Activated CD4-positive, alpha-beta T cell treated with anti-CD3 and anti-CD28 coated beads, Interleukin-2, amount 10 ng/mL, durations not matched to agents 7 days and 5 days (primary cell): Measurements from ENCODE around the gene PLCH2. TPM values are rescaled to one million over a fixed set of nuclear protein-coding genes. Genes with fewer than 3 reads are reported as not detected.

ENCODE experiments used
- CTCF ChIA-PET: fragments of 350-600 bp; sonication (Branson Sonifier 250); formaldehyde crosslinking; loops from one replicate; lab custom pipeline; 2021; ENCODE audit warnings: antibody characterized with exemption; lab: Charles Lee
- POLR2A ChIA-PET: fragments of 350-600 bp; sonication (Branson Sonifier 250); formaldehyde crosslinking; loops from one replicate; lab custom pipeline; 2021; ENCODE audit warnings: antibody characterized with exemption; lab: Charles Lee
- DNase-seq: peaks from one replicate; pipeline ENCODE4 v3.0.0-alpha.2; 2020
- H3K27ac Mint-ChIP-seq: one replicate; pipeline ENCODE4 v1.8.0; 2021; ENCODE audit warnings: mild to moderate bottlenecking, moderate library complexity, mixed read lengths
- H3K27me3 Mint-ChIP-seq: one replicate; pipeline ENCODE4 v1.8.0; 2021; ENCODE audit warnings: mixed read lengths
- H3K36me3 Mint-ChIP-seq: one replicate; pipeline ENCODE4 v1.8.0; 2021; ENCODE audit warnings: low read depth, mixed read lengths
- H3K4me1 Mint-ChIP-seq: one replicate; pipeline ENCODE4 v1.8.0; 2021; ENCODE audit warnings: mixed read lengths
- H3K4me3 Mint-ChIP-seq: one replicate; pipeline ENCODE4 v1.8.0; 2021; ENCODE audit warnings: mild to moderate bottlenecking, moderate library complexity, mixed read lengths
- H3K9me3 Mint-ChIP-seq: one replicate; pipeline ENCODE4 v1.8.0; 2021; ENCODE audit warnings: mixed read lengths
- total RNA-seq, 2 experiments: library from RNA; stranded (reverse); gene quantifications; one replicate each; pipeline ENCODE4 v1.2.3, GENCODE V29; 2021

PLCH2 gene
- total RNA-seq = 10 to 100 TPM; 16.7 to 21.1 TPM

GRCh38 chr1:2476061-2476999 lies at the start of gene PLCH2:
TSS of gene PLCH2 (plus strand) at chr1:2476289. CDS start at chr1:2476589, 300 bp downstream.
- no peak within 1 kb of the TSS for H3K27ac Mint-ChIP-seq
- H3K4me3 Mint-ChIP-seq = no peak within 1 kb of the TSS
- H3K9me3 Mint-ChIP-seq = no peaks in the 10 kb centered on the region
- H3K36me3 Mint-ChIP-seq = no peaks in the 10 kb centered on the region
- no peak for DNase-seq
- ChIA-PET POLR2A (no interaction called here), CTCF (no interaction called here)
- no peaks in the 10 kb centered on the region for H3K27me3 Mint-ChIP-seq
- no peaks in the 10 kb centered on the region for H3K4me1 Mint-ChIP-seq

- no peak for DNase-seq
- H3K27me3 Mint-ChIP-seq = no peaks in the 10 kb centered on the region
- ChIA-PET CTCF (interaction anchor here (0.7 kb wide), 1 partner anchor 11 kb away, joined by 3 read pairs; no protein-coding TSS in a partner anchor), POLR2A (no interaction called here)
- H3K27ac Mint-ChIP-seq = no peak overlapping the region
- no peaks in the 10 kb centered on the region for H3K4me1 Mint-ChIP-seq
- H3K9me3 Mint-ChIP-seq = peaks cover 20% of the 10 kb centered on the region
- no peak overlapping the region for H3K4me3 Mint-ChIP-seq
- peaks cover 4% of the 10 kb centered on the region for H3K36me3 Mint-ChIP-seq
Observed at GRCh38 chr1:2426540-2426939, 49.5 kb upstream of the PLCH2 start.

GRCh38 chr1:2427051-2427450 lies 49.0 kb upstream of the PLCH2 start:
- Mint-ChIP-seq H3K27ac (no peak overlapping the region), H3K27me3 (no peaks in the 10 kb centered on the region), H3K9me3 (peaks cover 20% of the 10 kb centered on the region), H3K4me3 (no peak overlapping the region), H3K36me3 (peaks cover 4% of the 10 kb centered on the region), H3K4me1 (no peaks in the 10 kb centered on the region)
- ChIA-PET POLR2A (no interaction called here), CTCF (no interaction called here)
- no peak for DNase-seq

- ChIA-PET CTCF (no interaction called here), POLR2A (no interaction called here)
- Mint-ChIP-seq H3K36me3 (peaks cover 4% of the 10 kb centered on the region), H3K4me3 (no peak overlapping the region), H3K27ac (no peak overlapping the region), H3K27me3 (no peaks in the 10 kb centered on the region), H3K9me3 (peaks cover 18% of the 10 kb centered on the region), H3K4me1 (no peaks in the 10 kb centered on the region)
- no peak for DNase-seq
Observed at GRCh38 chr1:2427976-2428375, 48.1 kb upstream of the PLCH2 start.

GRCh38 chr1:2428490-2428889 lies 47.6 kb upstream of the PLCH2 start:
- H3K4me1 Mint-ChIP-seq = no peaks in the 10 kb centered on the region
- no peak overlapping the region for H3K4me3 Mint-ChIP-seq
- DNase-seq = no peak
- ChIA-PET POLR2A (no interaction called here), CTCF (interaction anchor here (1.3 kb wide), 1 partner anchor 47 kb away, joined by 3 read pairs; no protein-coding TSS in a partner anchor)
- no peaks in the 10 kb centered on the region for H3K27me3 Mint-ChIP-seq
- peaks cover under 1% of the 10 kb centered on the region for H3K36me3 Mint-ChIP-seq
- H3K9me3 Mint-ChIP-seq = peaks cover 12% of the 10 kb centered on the region
- no peak overlapping the region for H3K27ac Mint-ChIP-seq

- Mint-ChIP-seq H3K27ac (no peak overlapping the region), H3K9me3 (peaks cover 10% of the 10 kb centered on the region), H3K4me3 (no peak overlapping the region), H3K36me3 (no peaks in the 10 kb centered on the region), H3K27me3 (no peaks in the 10 kb centered on the region), H3K4me1 (no peaks in the 10 kb centered on the region)
- no peak for DNase-seq
- CTCF ChIA-PET = interaction anchor here (1.3 kb wide), 1 partner anchor 49 kb away, joined by 3 read pairs; no protein-coding TSS in a partner anchor
- POLR2A ChIA-PET = no interaction called here
Observed at GRCh38 chr1:2429780-2430591, 46.1 kb upstream of the PLCH2 start.

- no peaks in the 10 kb centered on the region for H3K4me1 Mint-ChIP-seq
- POLR2A ChIA-PET = no interaction called here
- CTCF ChIA-PET = no interaction called here
Observed at GRCh38 chr1:2430592-2430973, 45.5 kb upstream of the PLCH2 start.

GRCh38 chr1:2431103-2431502 lies 45.0 kb upstream of the PLCH2 start:
- Mint-ChIP-seq H3K4me3 (no peak overlapping the region), H3K9me3 (peaks cover 10% of the 10 kb centered on the region), H3K4me1 (no peaks in the 10 kb centered on the region), H3K36me3 (no peaks in the 10 kb centered on the region), H3K27me3 (no peaks in the 10 kb centered on the region), H3K27ac (no peak overlapping the region)
- DNase-seq = no peak
- POLR2A ChIA-PET = no interaction called here
- CTCF ChIA-PET = interaction anchor here (1.0 kb wide), 1 partner anchor 8 kb away, joined by 3 read pairs; no protein-coding TSS in a partner anchor

More at GRCh38 chr1:2430592-2430973, 45.5 kb upstream of the PLCH2 start:
- Mint-ChIP-seq H3K4me3 (no peak overlapping the region), H3K27me3 (no peaks in the 10 kb centered on the region), H3K36me3 (no peaks in the 10 kb centered on the region), H3K27ac (no peak overlapping the region), H3K9me3 (peaks cover 10% of the 10 kb centered on the region)
- no peak for DNase-seq

GRCh38 chr1:2431518-2431917 lies 44.6 kb upstream of the PLCH2 start:
- Mint-ChIP-seq H3K36me3 (no peaks in the 10 kb centered on the region), H3K4me1 (no peaks in the 10 kb centered on the region), H3K27ac (no peak overlapping the region), H3K9me3 (peaks cover 10% of the 10 kb centered on the region), H3K4me3 (no peak overlapping the region), H3K27me3 (no peaks in the 10 kb centered on the region)
- POLR2A ChIA-PET = no interaction called here
- no peak for DNase-seq
- CTCF ChIA-PET = interaction anchor here (1.0 kb wide), 1 partner anchor 9 kb away, joined by 3 read pairs; no protein-coding TSS in a partner anchor

GRCh38 chr1:2432441-2432844 lies 43.6 kb upstream of the PLCH2 start:
- Mint-ChIP-seq H3K27ac (no peak overlapping the region), H3K27me3 (no peaks in the 10 kb centered on the region), H3K4me3 (no peak overlapping the region), H3K9me3 (peaks cover 10% of the 10 kb centered on the region), H3K4me1 (no peaks in the 10 kb centered on the region), H3K36me3 (no peaks in the 10 kb centered on the region)
- DNase-seq = no peak
- POLR2A ChIA-PET = no interaction called here
- CTCF ChIA-PET = no interaction called here

GRCh38 chr1:2433196-2433595 lies 42.9 kb upstream of the PLCH2 start:
- no peak overlapping the region for H3K27ac Mint-ChIP-seq
- peaks cover 10% of the 10 kb centered on the region for H3K9me3 Mint-ChIP-seq
- H3K4me3 Mint-ChIP-seq = no peak overlapping the region
- H3K4me1 Mint-ChIP-seq = no peaks in the 10 kb centered on the region
- no peaks in the 10 kb centered on the region for H3K36me3 Mint-ChIP-seq
- no peaks in the 10 kb centered on the region for H3K27me3 Mint-ChIP-seq
- DNase-seq = no peak
- ChIA-PET CTCF (no interaction called here), POLR2A (no interaction called here)

- Mint-ChIP-seq H3K4me1 (no peaks in the 10 kb centered on the region), H3K27ac (no peak overlapping the region), H3K4me3 (no peak overlapping the region), H3K27me3 (no peaks in the 10 kb centered on the region), H3K36me3 (no peaks in the 10 kb centered on the region), H3K9me3 (peaks cover 8% of the 10 kb centered on the region)
- POLR2A ChIA-PET = no interaction called here
- CTCF ChIA-PET = no interaction called here
- no peak for DNase-seq
Observed at GRCh38 chr1:2433936-2434655, 42.0 kb upstream of the PLCH2 start.
